GM23338 (cell line): Measurements from ENCODE around the gene TAOK3. TPM values are rescaled to one million over a fixed set of nuclear protein-coding genes. Genes with fewer than 3 reads are reported as not detected.

Source experiments
- ATAC-seq: fragments of 200-7000 bp; cut with Tn5 transposase; 3 replicates; pipeline ENCODE4 v1.9.1; 2020
- DNase-seq: peaks from one replicate; pipeline ENCODE4 v3.0.0-alpha.2; 2015; ENCODE audit warnings: low spot score
- H2AFZ ChIP-seq: fragments of 200-600 bp; sonication (generic); 2 replicates; pipeline ENCODE4 v1.8.0; 2016; ENCODE audit warnings: antibody characterized with exemption, mild to moderate bottlenecking, moderate library complexity
- H3F3A ChIP-seq: fragments of 200-600 bp; sonication (generic); replicated peaks from 2 replicates; pipeline ENCODE4 v1.8.0; 2017; ENCODE audit warnings: antibody characterized with exemption, mixed run types, low read depth
- H3K27ac ChIP-seq: fragments of 200-600 bp; sonication (generic); 2 replicates; pipeline ENCODE4 v1.6.1; 2016; ENCODE audit warnings: low read depth
- H3K27me3 ChIP-seq: fragments of 200-600 bp; sonication (generic); 2 replicates; pipeline ENCODE4 v1.8.0; 2016; ENCODE audit warnings: mild to moderate bottlenecking, mixed run types, moderate library complexity; ENCODE audit not compliant: insufficient read depth
- H3K36me3 ChIP-seq: fragments of 200-600 bp; sonication (generic); 2 replicates; pipeline ENCODE4 v1.8.0; 2016; ENCODE audit warnings: mild to moderate bottlenecking; ENCODE audit not compliant: insufficient read depth
- H3K4me1 ChIP-seq: fragments of 200-600 bp; sonication (generic); 2 replicates; pipeline ENCODE4 v1.8.0; 2016; ENCODE audit warnings: mild to moderate bottlenecking, moderate library complexity; ENCODE audit not compliant: insufficient read depth
- H3K4me2 ChIP-seq: fragments of 200-600 bp; sonication (generic); 2 replicates; pipeline ENCODE4 v1.7.1; 2017; ENCODE audit warnings: mixed run types
- H3K4me3 ChIP-seq: fragments of 200-600 bp; sonication (generic); 2 replicates; pipeline ENCODE4 v1.6.1; 2016; ENCODE audit warnings: mixed run types
- H3K79me2 ChIP-seq: fragments of 200-600 bp; sonication (generic); replicated peaks from 2 replicates; pipeline ENCODE4 v1.8.0; 2017; ENCODE audit warnings: mild to moderate bottlenecking; ENCODE audit not compliant: insufficient read depth
- H3K9me2 ChIP-seq: fragments of 200-600 bp; sonication (generic); 2 replicates; pipeline ENCODE4 v1.8.0; 2017; ENCODE audit not compliant: insufficient read depth
- H4K20me1 ChIP-seq: fragments of 200-600 bp; sonication (generic); replicated peaks from 2 replicates; pipeline ENCODE4 v1.8.0; 2017; ENCODE audit warnings: mild to moderate bottlenecking; ENCODE audit not compliant: insufficient read depth
- H3K27ac Mint-ChIP-seq: 2 replicates; pipeline ENCODE4 v1.8.0; 2020; ENCODE audit warnings: inconsistent platforms, mild to moderate bottlenecking, moderate library complexity, mixed read lengths
- H3K27me3 Mint-ChIP-seq: 3 replicates; pipeline ENCODE4 v1.8.0; 2022; ENCODE audit warnings: low read depth, mild to moderate bottlenecking, moderate library complexity, mixed read lengths, inconsistent platforms; ENCODE audit not compliant: insufficient read depth, poor library complexity
- H3K36me3 Mint-ChIP-seq: 3 replicates; pipeline ENCODE4 v1.8.0; 2021; ENCODE audit warnings: low read depth, mild to moderate bottlenecking, inconsistent platforms, moderate library complexity, mixed read lengths
- H3K4me1 Mint-ChIP-seq: 3 replicates; pipeline ENCODE4 v1.8.0; 2020; ENCODE audit warnings: mild to moderate bottlenecking, inconsistent platforms, mixed read lengths
- H3K4me3 Mint-ChIP-seq: 3 replicates; pipeline ENCODE4 v1.8.0; 2021; ENCODE audit warnings: moderate library complexity, mild to moderate bottlenecking, inconsistent platforms, mixed read lengths
- H3K9me3 Mint-ChIP-seq: 3 replicates; pipeline ENCODE4 v1.8.0; 2020; ENCODE audit warnings: moderate library complexity, mild to moderate bottlenecking, inconsistent platforms, mixed read lengths
- CREB1 ChIP-seq: fragments of 250-450 bp; sonication (Bioruptor Pico); IDR thresholded peaks from 2 replicates; pipeline ENCODE4 v1.5.0; 2020; ENCODE audit warnings: low read depth, mild to moderate bottlenecking, moderate library complexity
- CTCF ChIP-seq, 2 experiments: fragments of 200-600 bp in 1 of 2; sonication (generic) in 1 of 2; conservative IDR thresholded peaks; 2 replicates each; pipeline versions ENCODE4 v1.5.1 to v1.6.1; 2016 to 2017; ENCODE audit warnings: antibody characterized with exemption in 2 of 2, low read depth in 2 of 2, mild to moderate bottlenecking in 2 of 2, moderate library complexity in 1 of 2
- EZH2 ChIP-seq: fragments of 200-600 bp; sonication (generic); IDR thresholded peaks from one replicate; pipeline ENCODE4 v1.8.0; 2017; ENCODE audit warnings: antibody characterized with exemption, mild to moderate bottlenecking, low read depth; ENCODE audit not compliant: unreplicated experiment
- EZH2phosphoT487 ChIP-seq: fragments of 200-600 bp; sonication (generic); IDR thresholded peaks from one replicate; pipeline ENCODE4 v1.8.1; 2018; ENCODE audit warnings: antibody characterized with exemption; ENCODE audit not compliant: unreplicated experiment
- JUNB ChIP-seq: IDR thresholded peaks from one replicate; pipeline ENCODE4 v1.6.1; 2016; ENCODE audit warnings: antibody characterized with exemption; ENCODE audit not compliant: unreplicated experiment
- POLR2AphosphoS5 ChIP-seq: IDR thresholded peaks from 2 replicates; pipeline ENCODE4 v1.6.1; 2016; ENCODE audit warnings: antibody characterized with exemption, low read depth
- STAT1 ChIP-seq: IDR thresholded peaks from one replicate; pipeline ENCODE4 v1.6.1; 2016; ENCODE audit warnings: antibody characterized with exemption; ENCODE audit not compliant: unreplicated experiment
- ZNF114 ChIP-seq: fragments of 250-450 bp; sonication (Bioruptor Pico); IDR thresholded peaks from 2 replicates; pipeline ENCODE4 v1.5.0; 2020; ENCODE audit warnings: mild to moderate bottlenecking, moderate library complexity
- ZNF331 ChIP-seq: fragments of 250-450 bp; sonication (Bioruptor Pico); IDR thresholded peaks from 2 replicates; pipeline ENCODE4 v1.5.0; 2020; ENCODE audit warnings: low read depth, mild to moderate bottlenecking, moderate library complexity
- ZNF462 ChIP-seq: fragments of 250-450 bp; sonication (Bioruptor Pico); IDR thresholded peaks from 2 replicates; pipeline ENCODE4 v1.5.0; 2020; ENCODE audit warnings: mild to moderate bottlenecking, moderate library complexity
- polyA plus RNA-seq: library from polyadenylated mRNA; unstranded; fragments of >200 nt; fragmentation: Nextera tagmentation; extraction: Ambion mirVana; gene quantifications from 2 replicates; pipeline ENCODE4 v1.2.1, GENCODE V29; 2016
- total RNA-seq: library from RNA; depleted of rRNA; stranded (reverse); fragments of >200 nt; shearing (Covaris generic); gene quantifications from 2 replicates; pipeline ENCODE4 v1.2.3, GENCODE V29; 2014
- TF ChIP-seq, protein P1 (sequence below): IDR thresholded peaks from one replicate; pipeline ENCODE4 v1.6.1; 2018; ENCODE audit warnings: antibody characterized with exemption; ENCODE audit not compliant: unreplicated experiment
- TF ChIP-seq, protein P2 (sequence below): IDR thresholded peaks from 2 replicates; pipeline ENCODE4 v1.6.1; 2016; ENCODE audit warnings: antibody characterized with exemption

The TAOK3 gene
- total and polyA plus RNA-seq, 2 experiments from 2014 or later: 7.6 to 20.4 TPM

DNA sequence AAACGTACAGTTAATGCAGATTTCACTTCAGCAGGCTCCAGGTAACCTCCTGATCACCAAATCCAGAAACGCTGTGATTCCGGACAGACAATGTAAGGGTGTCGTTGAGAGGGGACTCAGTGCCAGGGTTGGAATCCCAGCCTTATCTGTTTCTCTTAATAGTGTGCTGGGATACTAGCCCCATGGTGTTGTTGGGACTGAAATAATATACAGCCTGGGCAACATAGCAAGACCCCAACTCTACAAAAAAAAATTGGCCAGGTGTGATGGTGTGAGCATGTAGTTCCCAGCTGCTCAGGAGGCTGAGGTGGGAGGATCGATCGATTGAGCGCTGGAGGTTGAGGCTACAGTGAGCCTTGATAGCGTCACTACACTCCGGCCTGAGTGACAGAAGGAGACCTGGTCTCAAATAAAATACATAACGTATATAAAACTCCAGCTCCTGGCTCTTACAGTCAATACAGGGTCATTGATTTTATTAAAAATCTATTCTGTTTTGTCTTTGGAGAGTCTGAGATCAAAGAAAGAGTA lies 235.5 kb downstream of the TAOK3 start:
- 0 out of 2 replicates have a peak overlapping the region, but pooled peaks have one; percentile 42 for H3K27ac ChIP-seq
- Mint-ChIP-seq H3K27ac (peak overlapping the region; percentile 73), H3K36me3 (peaks cover 58% of the 10 kb centered on the region), H3K4me1 (peaks cover 11% of the 10 kb centered on the region), H3K9me3 (peaks cover 3% of the 10 kb centered on the region; the same call in 1 of the 3 replicates), H3K27me3 (peaks cover 6% of the 10 kb centered on the region), H3K4me3 (peak overlapping the region; percentile 91)
- peaks cover 39% of the 10 kb centered on the region for H3K36me3 ChIP-seq
- peaks cover 15% of the 10 kb centered on the region for H4K20me1 ChIP-seq
- peaks cover 10% of the 10 kb centered on the region; the same call in 1 of the 2 replicates for H3K4me1 ChIP-seq
- TF ChIP-seq ZNF462 (CRISPR knock-in tag) (no peak), CREB1 (CRISPR knock-in tag) (no peak), EZH2phosphoT487 (no peak), ZNF331 (no peak), CTCF (conservative IDR thresholded peaks at IDR 0.05; ENCODE audit: low read depth in 2 of 2) (no peak), ZNF114 (no peak), STAT1 (no peak), POLR2AphosphoS5 (no peak), EZH2 (no peak), JUNB (no peak)
- TF ChIP-seq, protein P1, sequence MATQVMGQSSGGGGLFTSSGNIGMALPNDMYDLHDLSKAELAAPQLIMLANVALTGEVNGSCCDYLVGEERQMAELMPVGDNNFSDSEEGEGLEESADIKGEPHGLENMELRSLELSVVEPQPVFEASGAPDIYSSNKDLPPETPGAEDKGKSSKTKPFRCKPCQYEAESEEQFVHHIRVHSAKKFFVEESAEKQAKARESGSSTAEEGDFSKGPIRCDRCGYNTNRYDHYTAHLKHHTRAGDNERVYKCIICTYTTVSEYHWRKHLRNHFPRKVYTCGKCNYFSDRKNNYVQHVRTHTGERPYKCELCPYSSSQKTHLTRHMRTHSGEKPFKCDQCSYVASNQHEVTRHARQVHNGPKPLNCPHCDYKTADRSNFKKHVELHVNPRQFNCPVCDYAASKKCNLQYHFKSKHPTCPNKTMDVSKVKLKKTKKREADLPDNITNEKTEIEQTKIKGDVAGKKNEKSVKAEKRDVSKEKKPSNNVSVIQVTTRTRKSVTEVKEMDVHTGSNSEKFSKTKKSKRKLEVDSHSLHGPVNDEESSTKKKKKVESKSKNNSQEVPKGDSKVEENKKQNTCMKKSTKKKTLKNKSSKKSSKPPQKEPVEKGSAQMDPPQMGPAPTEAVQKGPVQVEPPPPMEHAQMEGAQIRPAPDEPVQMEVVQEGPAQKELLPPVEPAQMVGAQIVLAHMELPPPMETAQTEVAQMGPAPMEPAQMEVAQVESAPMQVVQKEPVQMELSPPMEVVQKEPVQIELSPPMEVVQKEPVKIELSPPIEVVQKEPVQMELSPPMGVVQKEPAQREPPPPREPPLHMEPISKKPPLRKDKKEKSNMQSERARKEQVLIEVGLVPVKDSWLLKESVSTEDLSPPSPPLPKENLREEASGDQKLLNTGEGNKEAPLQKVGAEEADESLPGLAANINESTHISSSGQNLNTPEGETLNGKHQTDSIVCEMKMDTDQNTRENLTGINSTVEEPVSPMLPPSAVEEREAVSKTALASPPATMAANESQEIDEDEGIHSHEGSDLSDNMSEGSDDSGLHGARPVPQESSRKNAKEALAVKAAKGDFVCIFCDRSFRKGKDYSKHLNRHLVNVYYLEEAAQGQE: no peak
- TF ChIP-seq, protein P2, sequence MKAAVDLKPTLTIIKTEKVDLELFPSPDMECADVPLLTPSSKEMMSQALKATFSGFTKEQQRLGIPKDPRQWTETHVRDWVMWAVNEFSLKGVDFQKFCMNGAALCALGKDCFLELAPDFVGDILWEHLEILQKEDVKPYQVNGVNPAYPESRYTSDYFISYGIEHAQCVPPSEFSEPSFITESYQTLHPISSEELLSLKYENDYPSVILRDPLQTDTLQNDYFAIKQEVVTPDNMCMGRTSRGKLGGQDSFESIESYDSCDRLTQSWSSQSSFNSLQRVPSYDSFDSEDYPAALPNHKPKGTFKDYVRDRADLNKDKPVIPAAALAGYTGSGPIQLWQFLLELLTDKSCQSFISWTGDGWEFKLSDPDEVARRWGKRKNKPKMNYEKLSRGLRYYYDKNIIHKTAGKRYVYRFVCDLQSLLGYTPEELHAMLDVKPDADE: no peak
- H3K4me2 ChIP-seq: peak overlapping the region; percentile 97
- no peaks in the 10 kb centered on the region for H3K9me2 ChIP-seq
- H3F3A ChIP-seq: peaks cover 10% of the 10 kb centered on the region; the same call in 1 of the 2 replicates
- H3K79me2 ChIP-seq: peaks cover 81% of the 10 kb centered on the region
- no peak for DNase-seq
- H3K4me3 ChIP-seq: peak overlapping the region; percentile 93
- ATAC-seq: no peak
- no peak overlapping the region for H2AFZ ChIP-seq
- no peaks in the 10 kb centered on the region for H3K27me3 ChIP-seq
